ENCODE data around the gene KCNC1.

- TF ChIP-seq CTCF (IDR thresholded peaks at IDR 0.05) (no peak), POLR2A (IDR thresholded peaks at IDR 0.05) (no peak)
These were observed 13.2 kb upstream of the KCNC1 start for GRCh38 chr11:17721242-17721999.
